ENCODE results near the gene SYN1.

The SYN1 gene

GRCh38 chrX:47595716-47596251, 23.9 kb downstream of the SYN1 start:
- DNase-seq (ENCODE audit: low spot score), result peak; percentile 4

GRCh38 chrX:47593522-47593921, 26.1 kb downstream of the SYN1 start:
- DNase-seq (ENCODE audit: low spot score), result no peak

GRCh38 chrX:47590984-47591383, 28.7 kb downstream of the SYN1 start:
- peak; percentile 3 for DNase-seq (ENCODE audit: low spot score)

- peak; percentile 20 for DNase-seq (ENCODE audit: low spot score)
Observed at GRCh38 chrX:47587906-47588735, 31.5 kb downstream of the SYN1 start.

- DNase-seq (ENCODE audit: low spot score), result peak; percentile 11
Observed at GRCh38 chrX:47587091-47587891, 32.4 kb downstream of the SYN1 start.

GRCh38 chrX:47586043-47586787, 33.4 kb downstream of the SYN1 start:
- peak; percentile 37 for DNase-seq (ENCODE audit: low spot score)

- DNase-seq (ENCODE audit: low spot score), result peak; percentile 40
Observed at GRCh38 chrX:47585273-47585672, 34.4 kb downstream of the SYN1 start.

GRCh38 chrX:47584714-47585113, 34.9 kb downstream of the SYN1 start:
- DNase-seq (ENCODE audit: low spot score), result peak; percentile 1

- peak; percentile 36 for DNase-seq (ENCODE audit: low spot score)
Observed at GRCh38 chrX:47583240-47583861, 36.3 kb downstream of the SYN1 start.

- peak; percentile 85 for DNase-seq (ENCODE audit: low spot score)
Observed at GRCh38 chrX:47581731-47582647, 37.7 kb downstream of the SYN1 start, which contains the start of gene TIMP1. Gene TIMP1, plus strand, starts transcription at chrX:47582436. Its CDS starts 980 bp downstream, at chrX:47583416.

- no peak for DNase-seq (ENCODE audit: low spot score)
Observed at GRCh38 chrX:47579537-47579936, 40.1 kb downstream of the SYN1 start.

GRCh38 chrX:47578692-47579091, 41.0 kb downstream of the SYN1 start:
- DNase-seq (ENCODE audit: low spot score), result no peak

- no peak for DNase-seq (ENCODE audit: low spot score)
Observed at GRCh38 chrX:47577901-47578300, 41.8 kb downstream of the SYN1 start.

GRCh38 chrX:47577424-47577823, 42.2 kb downstream of the SYN1 start:
- peak; percentile 25 for DNase-seq (ENCODE audit: low spot score)

- DNase-seq (ENCODE audit: low spot score), result peak; percentile 29
Observed at GRCh38 chrX:47576021-47576898, 43.4 kb downstream of the SYN1 start.

- no peak for DNase-seq (ENCODE audit: low spot score)
Observed at GRCh38 chrX:47574547-47575301, 44.9 kb downstream of the SYN1 start.

- peak; percentile 60 for DNase-seq (ENCODE audit: low spot score)
Observed at GRCh38 chrX:47574076-47574546, 45.5 kb downstream of the SYN1 start.

GRCh38 chrX:47573341-47574075, 46.1 kb downstream of the SYN1 start:
- peak; percentile 74 for DNase-seq (ENCODE audit: low spot score)

All from ecto neural progenitor cell (in vitro differentiated cells).